ENCODE data around the gene TOMM20. TPM values are rescaled to one million over a fixed set of nuclear protein-coding genes. Genes with fewer than 3 reads are reported as not detected.

The TOMM20 gene
- total RNA-seq, 1 experiment from 2014 or later, result 197 TPM

GRCh38 chr1:235152235-235152634 lies 23.6 kb upstream of the TOMM20 start:
- Histone ChIP-seq H4K20me1 (ENCODE audit: control insufficient read depth, insufficient read depth, insufficient read length) (no peaks in the 10 kb centered on the region), H3T11ph (ENCODE audit: low read length) (no peak overlapping the region), H2BK12ac (ENCODE audit: insufficient read length, low read depth, low read length) (no peak overlapping the region), H3K79me1 (ENCODE audit: insufficient read depth, low read depth, low read length, poor library complexity, severe bottlenecking) (peaks cover 4% of the 10 kb centered on the region), H2BK5ac (ENCODE audit: insufficient read length, low read length) (no peak overlapping the region), H3K23me2 (ENCODE audit: insufficient read length, low read depth, low read length, poor library complexity, severe bottlenecking) (no peaks in the 10 kb centered on the region), H2BK15ac (ENCODE audit: low read depth, low read length) (no peak overlapping the region), H3K23ac (ENCODE audit: insufficient read length, low read depth, low read length) (no peak overlapping the region), H3K27me3 (ENCODE audit: insufficient read depth, low read length) (no peaks in the 10 kb centered on the region), H2AK5ac (ENCODE audit: insufficient read length, low read length) (no peak overlapping the region), H3K56ac (ENCODE audit: insufficient read length, low read depth, low read length) (no peak overlapping the region), H3K9me3 (ENCODE audit: control insufficient read depth, low read depth, low read length) (no peaks in the 10 kb centered on the region), H3K9ac (ENCODE audit: extremely low read depth, insufficient read length, low read length) (no peak overlapping the region), H3K18ac (ENCODE audit: insufficient read length, low read depth, low read length) (no peak overlapping the region), H3K4ac (ENCODE audit: low read depth, low read length) (no peak overlapping the region), H3K27ac (ENCODE audit: insufficient read length, low read depth, low read length) (no peak overlapping the region), H2BK120ac (ENCODE audit: low read depth, low read length, poor library complexity, severe bottlenecking) (no peak overlapping the region), H4K91ac (ENCODE audit: insufficient read length, low read depth, low read length) (no peak overlapping the region), H3K4me2 (ENCODE audit: insufficient read depth, insufficient read length, low read length) (no peak overlapping the region), H3K79me2 (ENCODE audit: insufficient read depth, low read length) (no peaks in the 10 kb centered on the region; the same call in 1 of the 2 replicates), H4K5ac (ENCODE audit: insufficient read length, low read depth, low read length) (no peak overlapping the region), H2AFZ (ENCODE audit: low read length) (no peak overlapping the region), H2BK20ac (ENCODE audit: low read depth, low read length, poor library complexity, severe bottlenecking) (no peak overlapping the region), H3K4me1 (ENCODE audit: insufficient read depth, low read length) (no peaks in the 10 kb centered on the region), H3K14ac (ENCODE audit: insufficient read depth, low read length) (no peak overlapping the region), H4K8ac (replicated peaks; ENCODE audit: insufficient read length, low read depth, low read length) (no peak overlapping the region)
- Mint-ChIP-seq H3K4me1 (no peaks in the 10 kb centered on the region), H3K4me3 (no peak overlapping the region), H3K27ac (no peak overlapping the region), H3K9me3 (no peaks in the 10 kb centered on the region), H3K27me3 (ENCODE audit: low read depth) (no peaks in the 10 kb centered on the region), H3K36me3 (ENCODE audit: insufficient read depth in 1 of 3, low read depth in 3 of 3) (peaks cover 29 to 75% (median 72%) of the 10 kb centered on the region in 3 experiments; a peak in 6 of 7 replicates)
- DNase-seq, result no peak
- TF ChIP-seq CTCF (conservative IDR thresholded peaks at IDR 0.05), result no peak

Data from H9 (cell line).